ENCODE data around the gene STK17A. TPM values are rescaled to one million over a fixed set of nuclear protein-coding genes. Genes with fewer than 3 reads are reported as not detected.
"Not testable (repeated sequence)": the region's sequence is repeated elsewhere in the genome, so short reads cannot be mapped to it uniquely, and the experiment has no call there.

The STK17A gene
- total RNA-seq, 1 experiment from 2014 or later: 7.1 TPM

GRCh38 chr7:43568529-43568928, 14.4 kb upstream of the STK17A start:
- DNase-seq (ENCODE audit: low spot score): no peak

DNA sequence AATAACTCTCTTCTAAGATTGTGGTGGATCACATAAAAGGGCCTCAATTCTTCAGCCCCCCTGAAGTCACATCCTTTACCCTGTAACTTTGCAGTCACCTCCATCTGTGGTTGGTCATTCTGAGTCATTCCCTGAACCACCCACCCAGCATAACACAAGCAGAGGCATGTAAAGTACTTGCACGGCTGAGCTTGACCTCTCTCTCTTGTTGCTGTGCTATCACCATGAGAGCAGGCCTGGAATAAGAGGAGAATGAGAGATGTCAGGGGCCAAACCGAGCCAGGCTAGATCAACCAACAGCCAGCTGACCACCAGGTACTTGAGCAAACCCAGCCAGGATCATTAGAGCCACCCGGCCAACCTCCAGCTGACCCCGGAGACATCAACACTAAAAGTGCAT, 13.5 kb upstream of the STK17A start:
- DNase-seq (ENCODE audit: low spot score): no peak

GRCh38 chr7:43570688-43571365, 12.1 kb upstream of the STK17A start:
- DNase-seq (ENCODE audit: low spot score): no peak

GRCh38 chr7:43572516-43573049, 10.3 kb upstream of the STK17A start:
- no peak for DNase-seq (ENCODE audit: low spot score)

GRCh38 chr7:43573832-43574231, 9.1 kb upstream of the STK17A start:
- not testable (repeated sequence) for DNase-seq (ENCODE audit: low spot score)

DNA sequence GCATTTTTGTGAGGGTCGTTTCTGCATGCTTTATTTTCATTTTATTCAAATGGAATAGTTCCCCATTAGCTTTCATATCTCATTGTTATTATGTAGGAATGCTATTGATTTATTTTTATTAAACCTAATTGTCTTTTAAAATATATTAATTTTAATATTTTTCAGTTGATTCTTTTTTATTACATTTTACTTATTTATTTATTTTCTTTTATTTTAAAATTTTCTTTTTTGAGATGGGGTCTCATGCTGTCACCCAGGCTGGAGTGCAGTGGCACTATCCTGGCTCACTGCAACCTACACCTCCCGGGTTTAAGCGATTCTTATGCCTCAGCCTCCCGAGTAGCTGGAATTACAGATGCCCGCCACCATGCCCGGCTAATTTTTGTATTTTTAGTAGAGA, 7.4 kb upstream of the STK17A start:
- DNase-seq (ENCODE audit: low spot score): no peak

DNA sequence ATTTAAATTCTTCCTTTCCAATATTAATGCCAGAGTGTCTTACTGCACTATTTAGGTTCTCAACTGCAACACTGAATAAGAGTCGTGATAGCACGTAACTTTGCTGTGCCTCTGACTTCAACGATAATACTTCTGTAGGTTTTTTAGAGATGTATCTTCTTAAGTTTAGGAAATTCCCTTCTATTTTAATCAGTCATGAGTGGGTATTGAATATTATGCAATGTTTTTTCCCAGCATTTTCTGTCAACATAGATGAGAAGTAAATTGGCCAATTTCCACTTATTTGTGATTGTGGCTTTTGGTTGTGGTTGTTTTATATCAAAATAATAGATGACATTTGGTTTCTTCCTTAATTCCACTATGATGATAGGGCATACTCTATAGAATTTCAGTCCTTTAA, 6.7 kb upstream of the STK17A start:
- DNase-seq (ENCODE audit: low spot score): no peak

- DNase-seq (ENCODE audit: low spot score): peak; percentile 49
Measured at GRCh38 chr7:43577485-43577951, 5.4 kb upstream of the STK17A start.

DNA sequence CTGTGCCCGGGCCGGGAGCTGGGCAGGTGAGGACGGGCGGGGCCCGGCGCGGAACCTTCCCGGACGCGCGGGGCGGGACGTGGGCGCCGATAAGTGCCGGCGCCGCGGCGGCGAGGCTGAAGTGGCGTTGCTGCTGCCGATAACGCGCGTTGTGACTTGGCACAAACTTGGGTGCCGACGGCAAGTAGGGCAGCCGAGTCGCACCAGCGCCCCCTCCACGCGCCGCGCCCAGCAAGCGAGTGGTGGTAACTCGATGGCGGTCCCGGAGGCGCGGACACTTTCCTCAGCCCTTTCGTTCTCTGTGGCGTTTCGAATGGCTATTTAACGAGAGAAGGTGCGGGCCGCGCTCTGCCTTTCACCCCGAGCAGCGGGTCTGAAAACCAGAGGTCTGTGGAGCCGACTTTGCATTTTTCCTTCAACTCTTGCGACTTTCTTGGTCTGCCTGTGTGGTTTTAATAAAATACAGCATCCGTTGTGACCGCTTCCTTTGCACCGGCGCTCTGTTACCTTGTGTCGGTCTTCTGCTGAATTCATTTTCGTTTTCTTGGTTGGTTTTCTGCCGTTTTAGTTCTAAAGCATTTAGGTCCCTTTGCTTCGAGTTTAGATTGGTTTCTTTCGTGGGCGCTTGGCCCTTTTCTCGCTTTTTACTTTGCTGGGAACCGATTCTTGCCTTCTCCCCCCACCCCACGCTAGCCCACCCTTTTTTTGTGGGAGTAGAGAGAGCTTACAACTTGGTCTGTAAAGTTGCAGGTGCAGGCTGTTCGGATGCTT, 701 bp downstream of the STK17A start:
- DNase-seq (ENCODE audit: low spot score): peak; percentile 71

DNA sequence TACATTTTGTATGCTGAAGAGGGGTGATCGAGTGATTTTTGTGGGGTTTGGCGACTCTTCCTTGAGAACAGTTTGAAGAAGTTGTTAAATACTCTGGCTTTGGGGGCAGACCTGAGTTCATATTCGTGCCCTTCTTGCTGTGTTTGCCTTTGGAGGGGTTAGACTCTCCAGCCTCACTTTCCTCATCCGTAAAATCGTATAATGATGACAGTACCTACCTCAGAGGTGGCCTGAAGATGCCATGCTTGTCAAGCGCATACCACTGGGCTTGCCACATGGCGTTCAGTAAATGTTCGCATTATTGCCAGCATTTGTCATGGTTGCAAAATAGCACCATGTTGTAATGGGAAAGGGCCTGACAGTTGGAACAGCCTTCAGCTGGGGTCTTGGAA, 1.3 kb downstream of the STK17A start:
- peak; percentile 52 for DNase-seq (ENCODE audit: low spot score)

GRCh38 chr7:43584733-43585132, 1.8 kb downstream of the STK17A start:
- not testable (repeated sequence) for DNase-seq (ENCODE audit: low spot score)

GRCh38 chr7:43585562-43585961, 2.7 kb downstream of the STK17A start:
- no peak for DNase-seq (ENCODE audit: low spot score)

DNA sequence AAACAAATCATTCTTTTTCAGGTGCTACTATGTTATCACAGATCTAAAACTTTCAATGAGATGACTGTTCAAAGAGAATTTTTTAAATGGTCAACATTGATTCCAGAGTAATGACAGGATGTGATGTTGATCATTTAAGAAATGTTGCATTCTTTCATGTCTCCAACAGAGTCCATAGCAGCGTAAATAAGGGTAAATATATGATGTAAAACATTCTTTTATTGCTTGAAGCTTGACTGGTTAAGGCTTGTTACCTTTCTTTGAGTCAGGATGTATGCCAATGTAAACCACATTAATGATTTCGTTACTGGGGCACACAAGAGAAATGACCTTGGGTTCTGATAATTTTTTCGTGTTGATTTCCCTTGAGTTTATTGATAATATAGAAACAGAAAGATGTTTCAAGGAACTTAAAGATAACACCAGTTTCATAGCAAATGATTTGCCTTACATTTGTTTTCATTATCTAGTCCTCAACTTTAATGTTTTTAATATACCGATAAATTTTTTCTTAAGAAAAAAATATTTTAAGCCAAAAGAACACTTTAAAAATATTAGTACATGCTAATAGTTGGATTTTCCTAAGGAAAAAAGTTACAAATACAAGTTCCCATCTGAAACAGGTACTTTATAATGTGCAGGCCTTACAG, 3.5 kb downstream of the STK17A start:
- DNase-seq (ENCODE audit: low spot score): peak; percentile 36

- no peak for DNase-seq (ENCODE audit: low spot score)
Measured at GRCh38 chr7:43588477-43589132, 5.7 kb downstream of the STK17A start.

GRCh38 chr7:43589133-43589478, 6.2 kb downstream of the STK17A start:
- no peak for DNase-seq (ENCODE audit: low spot score)

GRCh38 chr7:43589728-43590127, 6.8 kb downstream of the STK17A start:
- no peak for DNase-seq (ENCODE audit: low spot score)

DNA sequence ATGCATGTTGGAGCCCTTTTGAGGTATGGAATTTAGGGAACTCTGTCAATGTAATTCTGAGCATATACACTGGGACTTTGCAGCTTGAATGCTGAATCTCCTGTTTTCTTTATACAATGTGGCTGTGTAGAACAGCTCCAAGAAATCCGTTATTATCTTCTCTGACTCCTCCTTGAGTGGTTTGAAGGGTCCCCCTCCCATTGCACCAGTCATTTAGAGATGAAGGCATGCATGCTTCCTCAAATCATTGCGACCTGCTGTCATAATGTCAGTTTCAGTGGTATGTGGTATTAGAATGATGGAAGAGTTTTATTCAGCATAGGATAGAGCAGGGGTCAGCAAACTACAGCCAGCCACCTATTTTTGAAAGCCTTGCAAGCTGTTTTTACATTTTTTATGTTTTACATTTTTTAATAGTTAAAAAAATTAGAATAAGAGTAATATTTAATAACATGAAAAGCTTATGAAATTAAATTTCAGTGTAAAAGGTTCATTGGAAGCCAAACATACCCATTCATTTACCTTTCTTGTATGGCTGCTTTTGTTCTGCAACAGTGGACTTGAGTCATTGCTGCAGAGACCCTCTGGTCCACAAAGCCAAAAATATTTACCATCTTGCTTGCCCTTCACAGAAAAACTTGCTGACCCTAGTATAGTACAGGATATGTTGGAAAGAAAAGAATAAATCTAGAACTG, 8.1 kb downstream of the STK17A start:
- no peak for DNase-seq (ENCODE audit: low spot score)

- DNase-seq (ENCODE audit: low spot score): peak; percentile 16
Measured at GRCh38 chr7:43591558-43592180, 8.8 kb downstream of the STK17A start.

DNA sequence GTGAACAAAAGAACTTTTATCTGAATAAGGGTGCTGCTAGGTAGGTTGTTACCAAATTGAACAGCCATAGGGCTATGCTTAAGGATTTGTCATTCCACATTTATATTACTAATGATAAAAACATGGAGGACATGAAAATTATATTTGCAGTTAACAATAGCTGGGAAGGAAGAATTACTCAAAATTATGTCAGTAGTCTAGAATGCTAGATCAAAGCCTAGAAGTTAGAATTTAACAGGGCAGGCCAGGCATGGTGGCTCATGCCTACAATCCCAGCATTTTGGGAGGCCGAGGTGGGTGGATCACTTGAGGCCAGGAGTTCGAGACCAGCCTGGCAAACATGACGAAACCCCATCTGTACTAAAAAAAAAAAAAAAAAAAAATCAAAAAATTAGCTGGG, 9.4 kb downstream of the STK17A start:
- no peak for DNase-seq (ENCODE audit: low spot score)

GRCh38 chr7:43593010-43593409, 10.1 kb downstream of the STK17A start:
- DNase-seq (ENCODE audit: low spot score): no peak

DNA sequence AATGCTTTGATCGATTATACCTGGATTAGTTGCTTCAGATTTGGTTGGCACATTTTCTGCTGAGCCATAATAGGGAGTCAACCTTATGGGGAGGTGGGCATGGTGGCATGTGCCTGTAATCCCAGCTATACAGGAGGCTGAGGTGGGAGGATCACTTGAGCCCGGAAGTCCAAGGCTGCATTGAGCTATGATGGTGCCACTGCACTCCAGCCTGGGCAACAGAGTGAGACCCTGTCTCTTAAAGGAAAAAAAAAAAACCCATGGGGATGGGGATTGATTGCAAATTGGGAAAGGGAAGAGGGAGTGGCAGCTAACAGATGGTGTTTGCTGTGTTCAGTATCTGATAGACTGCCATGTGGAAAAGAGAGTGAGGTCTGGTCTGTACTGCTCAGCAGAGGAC, 11.1 kb downstream of the STK17A start:
- no peak for DNase-seq (ENCODE audit: low spot score)

All from HT-29 (cell line).